ENCODE data around the gene COX6B2.

DNA sequence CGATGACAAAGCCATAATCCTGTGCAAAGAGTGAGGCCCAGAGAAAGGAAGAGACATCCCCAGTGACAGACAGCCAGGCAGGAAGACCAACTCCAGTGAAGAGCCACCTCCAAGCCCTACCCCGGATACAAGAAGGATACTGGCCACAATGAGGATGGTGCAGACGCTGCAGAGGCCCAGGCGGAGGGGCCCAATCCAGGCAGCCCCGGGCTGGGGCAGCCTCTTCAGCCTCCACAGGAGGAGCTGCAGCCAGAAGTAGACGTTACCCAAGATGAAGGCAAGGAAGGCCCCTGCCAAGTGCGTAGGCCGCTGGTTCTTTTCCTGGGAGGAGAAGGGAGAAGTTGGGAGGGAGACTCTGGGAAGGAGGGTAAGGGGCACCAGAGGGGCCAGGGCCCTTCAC is 37.9 kb downstream of the COX6B2 start:
- no peak for TF ChIP-seq EZH2 (IDR thresholded peaks at IDR 0.05; ENCODE audit: insufficient read depth, low read length)
- TF ChIP-seq, protein P1, sequence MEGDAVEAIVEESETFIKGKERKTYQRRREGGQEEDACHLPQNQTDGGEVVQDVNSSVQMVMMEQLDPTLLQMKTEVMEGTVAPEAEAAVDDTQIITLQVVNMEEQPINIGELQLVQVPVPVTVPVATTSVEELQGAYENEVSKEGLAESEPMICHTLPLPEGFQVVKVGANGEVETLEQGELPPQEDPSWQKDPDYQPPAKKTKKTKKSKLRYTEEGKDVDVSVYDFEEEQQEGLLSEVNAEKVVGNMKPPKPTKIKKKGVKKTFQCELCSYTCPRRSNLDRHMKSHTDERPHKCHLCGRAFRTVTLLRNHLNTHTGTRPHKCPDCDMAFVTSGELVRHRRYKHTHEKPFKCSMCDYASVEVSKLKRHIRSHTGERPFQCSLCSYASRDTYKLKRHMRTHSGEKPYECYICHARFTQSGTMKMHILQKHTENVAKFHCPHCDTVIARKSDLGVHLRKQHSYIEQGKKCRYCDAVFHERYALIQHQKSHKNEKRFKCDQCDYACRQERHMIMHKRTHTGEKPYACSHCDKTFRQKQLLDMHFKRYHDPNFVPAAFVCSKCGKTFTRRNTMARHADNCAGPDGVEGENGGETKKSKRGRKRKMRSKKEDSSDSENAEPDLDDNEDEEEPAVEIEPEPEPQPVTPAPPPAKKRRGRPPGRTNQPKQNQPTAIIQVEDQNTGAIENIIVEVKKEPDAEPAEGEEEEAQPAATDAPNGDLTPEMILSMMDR (IDR thresholded peaks at IDR 0.05; ENCODE audit: insufficient read depth, low read depth, low read length): no peak

Measured in astrocyte (in vitro differentiated cells and primary cell).